PC-3 (cell line): ENCODE measurements around the gene LOXHD1. TPM values are rescaled to one million over a fixed set of nuclear protein-coding genes. Genes with fewer than 3 reads are reported as not detected.

Experiments used
- ATAC-seq: fragments of 200-7000 bp; cut with Tn5 transposase; 2 replicates; pipeline ENCODE4 v1.9.1; 2020; ENCODE audit warnings: mild to moderate bottlenecking, moderate library complexity
- Bru-seq: library from RNA; stranded (reverse); fragments of 400-500 nt; gene quantifications from one replicate; lab custom pipeline; 2021; lab: Mats Ljungman, UMichigan
- BruChase-seq, 2 experiments: library from RNA; stranded (reverse); fragments of 400-500 nt; gene quantifications; one replicate each; lab custom pipeline; 2021; lab: Mats Ljungman, UMichigan
- BruUV-seq: library from RNA; stranded (reverse); fragments of 400-500 nt; replicated peaks from 2 replicates; lab custom pipeline; 2021; lab: Mats Ljungman, UMichigan
- CTCF ChIA-PET: fragments of 300-600 bp; sonication (Branson Sonifier 250); formaldehyde crosslinking; loops from one replicate; lab custom pipeline; 2022; ENCODE audit warnings: antibody characterized with exemption; lab: Charles Lee
- POLR2A ChIA-PET: fragments of 300-600 bp; sonication (Branson Sonifier 250); formaldehyde crosslinking; loops from one replicate; lab custom pipeline; 2022; ENCODE audit warnings: antibody characterized with exemption; ENCODE audit not compliant: unreplicated experiment; lab: Charles Lee
- DNase-seq: peaks from one replicate; pipeline ENCODE4 v3.0.0-alpha.2; 2015
- H2AFZ ChIP-seq: fragments of 300-600 bp; sonication (generic); 2 replicates; pipeline ENCODE4 v1.6.0; 2016; ENCODE audit warnings: antibody characterized with exemption, low read length
- H3F3A ChIP-seq: fragments of 300-600 bp; sonication (generic); one replicate; pipeline ENCODE4 v1.6.0; 2017; ENCODE audit warnings: antibody characterized with exemption, low read length, control low read depth, mild to moderate bottlenecking; ENCODE audit not compliant: unreplicated experiment
- H3K27ac ChIP-seq: fragments of 300-600 bp; sonication (generic); 2 replicates; pipeline ENCODE4 v1.5.1; 2016; ENCODE audit warnings: mild to moderate bottlenecking, low read length
- H3K27me3 ChIP-seq: fragments of 300-600 bp; sonication (generic); 2 replicates; pipeline ENCODE4 v1.6.1; 2016; ENCODE audit warnings: low read length, mixed read lengths
- H3K36me3 ChIP-seq: fragments of 300-600 bp; sonication (generic); 2 replicates; pipeline ENCODE4 v1.6.1; 2016; ENCODE audit warnings: low read depth, mixed run types, low read length, mixed read lengths
- H3K4me1 ChIP-seq: fragments of 300-600 bp; sonication (generic); 2 replicates; pipeline ENCODE4 v1.5.1; 2016; ENCODE audit warnings: low read length; ENCODE audit not compliant: insufficient read depth
- H3K4me2 ChIP-seq: fragments of 300-600 bp; sonication (generic); 2 replicates; pipeline ENCODE4 v1.6.0; 2016; ENCODE audit warnings: low read length
- H3K4me3 ChIP-seq: fragments of 300-600 bp; sonication (generic); 2 replicates; pipeline ENCODE4 v1.5.1; 2016; ENCODE audit warnings: mild to moderate bottlenecking, low read length, mixed read lengths
- H3K79me2 ChIP-seq: fragments of 300-600 bp; sonication (generic); 2 replicates; pipeline ENCODE4 v1.6.1; 2017; ENCODE audit warnings: low read length, mixed read lengths
- H3K9ac ChIP-seq: fragments of 300-600 bp; sonication (generic); 2 replicates; pipeline ENCODE4 v1.6.0; 2016; ENCODE audit warnings: mild to moderate bottlenecking, low read length
- H3K9me2 ChIP-seq: fragments of 300-600 bp; sonication (generic); replicated peaks from 2 replicates; pipeline ENCODE4 v1.6.1; 2016; ENCODE audit warnings: mixed run types, low read length, mixed read lengths
- H3K9me3 ChIP-seq: fragments of 300-600 bp; sonication (generic); 2 replicates; pipeline ENCODE4 v1.6.1; 2016; ENCODE audit warnings: low read length, mixed read lengths
- H4K20me1 ChIP-seq: fragments of 300-600 bp; sonication (generic); 2 replicates; pipeline ENCODE4 v1.6.1; 2016; ENCODE audit warnings: low read length, mixed read lengths
- EZH2 ChIP-seq: fragments of 300-600 bp; sonication (generic); IDR thresholded peaks from one replicate; pipeline ENCODE4 v1.6.1; 2017; ENCODE audit warnings: antibody characterized with exemption, mild to moderate bottlenecking, low read length; ENCODE audit not compliant: unreplicated experiment
- EZH2phosphoT487 ChIP-seq: fragments of 300-600 bp; sonication (generic); IDR thresholded peaks from 2 replicates; pipeline ENCODE4 v1.6.1; 2018; ENCODE audit warnings: mild to moderate bottlenecking, antibody characterized with exemption, low read length, borderline replicate concordance
- intact Hi-C: fragments of 100-400 bp; cut with micrococcal nuclease; formaldehyde crosslinking; loops from 2 replicates; pipeline ENCODE4 v1.9.0; 2023
- long read RNA-seq: library from polyadenylated mRNA; unstranded; transcript quantifications from one replicate; pipeline ENCODE4 v2.0.0, GENCODE V29; 2021; ENCODE audit not compliant: unreplicated experiment
- total RNA-seq: library from RNA; depleted of rRNA; stranded (reverse); fragments of >200 nt; gene quantifications from 2 replicates; pipeline ENCODE4 v1.2.3, GENCODE V29; 2014; rRNA removed
- TF ChIP-seq, protein P1 (sequence below): fragments of 300-600 bp; sonication (generic); conservative IDR thresholded peaks from 2 replicates; pipeline ENCODE4 v1.5.1; 2017; ENCODE audit warnings: antibody characterized with exemption, low read depth, mild to moderate bottlenecking, low read length

LOXHD1 gene, protein sequence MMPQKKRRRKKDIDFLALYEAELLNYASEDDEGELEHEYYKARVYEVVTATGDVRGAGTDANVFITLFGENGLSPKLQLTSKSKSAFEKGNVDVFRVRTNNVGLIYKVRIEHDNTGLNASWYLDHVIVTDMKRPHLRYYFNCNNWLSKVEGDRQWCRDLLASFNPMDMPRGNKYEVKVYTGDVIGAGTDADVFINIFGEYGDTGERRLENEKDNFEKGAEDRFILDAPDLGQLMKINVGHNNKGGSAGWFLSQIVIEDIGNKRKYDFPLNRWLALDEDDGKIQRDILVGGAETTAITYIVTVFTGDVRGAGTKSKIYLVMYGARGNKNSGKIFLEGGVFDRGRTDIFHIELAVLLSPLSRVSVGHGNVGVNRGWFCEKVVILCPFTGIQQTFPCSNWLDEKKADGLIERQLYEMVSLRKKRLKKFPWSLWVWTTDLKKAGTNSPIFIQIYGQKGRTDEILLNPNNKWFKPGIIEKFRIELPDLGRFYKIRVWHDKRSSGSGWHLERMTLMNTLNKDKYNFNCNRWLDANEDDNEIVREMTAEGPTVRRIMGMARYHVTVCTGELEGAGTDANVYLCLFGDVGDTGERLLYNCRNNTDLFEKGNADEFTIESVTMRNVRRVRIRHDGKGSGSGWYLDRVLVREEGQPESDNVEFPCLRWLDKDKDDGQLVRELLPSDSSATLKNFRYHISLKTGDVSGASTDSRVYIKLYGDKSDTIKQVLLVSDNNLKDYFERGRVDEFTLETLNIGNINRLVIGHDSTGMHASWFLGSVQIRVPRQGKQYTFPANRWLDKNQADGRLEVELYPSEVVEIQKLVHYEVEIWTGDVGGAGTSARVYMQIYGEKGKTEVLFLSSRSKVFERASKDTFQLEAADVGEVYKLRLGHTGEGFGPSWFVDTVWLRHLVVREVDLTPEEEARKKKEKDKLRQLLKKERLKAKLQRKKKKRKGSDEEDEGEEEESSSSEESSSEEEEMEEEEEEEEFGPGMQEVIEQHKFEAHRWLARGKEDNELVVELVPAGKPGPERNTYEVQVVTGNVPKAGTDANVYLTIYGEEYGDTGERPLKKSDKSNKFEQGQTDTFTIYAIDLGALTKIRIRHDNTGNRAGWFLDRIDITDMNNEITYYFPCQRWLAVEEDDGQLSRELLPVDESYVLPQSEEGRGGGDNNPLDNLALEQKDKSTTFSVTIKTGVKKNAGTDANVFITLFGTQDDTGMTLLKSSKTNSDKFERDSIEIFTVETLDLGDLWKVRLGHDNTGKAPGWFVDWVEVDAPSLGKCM (N-terminal part only)
- not detected in 2 replicates for total RNA-seq
- percentile 4 among the genes with signal in this experiment for Bru-seq, nascent RNA
- BruChase-seq, experiment 1, labeled RNA remaining after a 6-hour chase: percentile 3 among the genes with signal in this experiment
- BruChase-seq, experiment 2, labeled RNA remaining after a 2-hour chase: percentile 9 among the genes with signal in this experiment
- long read RNA-seq: 0 reads

DNA sequence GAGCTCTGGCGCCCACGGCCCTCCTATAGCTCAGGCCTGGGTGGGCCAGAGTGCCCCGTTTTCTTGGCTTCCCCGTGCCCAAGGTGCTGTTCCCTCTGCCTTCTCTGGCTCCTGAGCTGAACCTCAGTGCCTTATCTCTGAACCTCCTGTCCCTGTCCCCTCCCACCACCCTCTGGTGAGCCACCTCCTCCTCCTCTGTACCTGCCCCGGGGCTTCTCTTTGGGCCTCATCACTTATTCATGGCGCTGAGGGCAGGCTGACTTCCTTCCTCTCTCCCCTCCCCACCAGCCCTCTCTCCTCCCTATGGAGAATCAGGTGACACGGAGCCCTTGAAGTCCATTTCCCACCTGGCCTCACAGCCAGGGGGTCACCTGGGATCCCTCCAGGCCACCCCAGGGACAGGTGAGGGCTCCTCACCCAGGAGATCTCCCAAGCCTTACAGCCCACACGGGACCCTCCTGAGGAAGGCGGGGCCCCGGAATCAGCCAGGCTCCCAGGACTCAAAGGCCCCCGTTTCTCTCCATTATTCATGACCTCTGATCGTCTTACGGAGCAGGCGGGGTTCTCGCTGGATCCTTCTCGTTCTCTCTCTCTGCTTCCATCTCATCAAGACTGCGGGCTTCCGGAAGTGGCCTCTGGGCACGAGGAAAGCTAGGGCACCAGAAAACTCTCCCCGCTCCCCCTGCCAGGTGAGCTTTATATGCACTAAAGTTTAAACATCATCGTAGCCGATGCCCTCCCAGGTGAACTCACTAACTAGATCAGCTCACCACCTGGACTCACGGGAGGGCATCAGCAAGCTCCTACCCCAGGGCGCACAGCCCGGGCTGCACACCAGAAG, at the start of gene LOXHD1:
LOXHD1 (minus strand) TSS at position 106 of the 841 bp plus-strand sequence. CDS start 187 bp downstream, outside the sequence.
- ChIA-PET CTCF (interaction anchor here (0.7 to 1.3 kb wide), 5 partner anchors 34 to 583 kb away, joined by 3 to 12 read pairs (median 4); a partner anchor contains a TSS), POLR2A (no interaction called here)
- ATAC-seq: no peak
- no peak for DNase-seq
- no peaks in the 10 kb centered on the region for H3K36me3 ChIP-seq
- no peaks in the 10 kb centered on the region for H3F3A ChIP-seq
- H4K20me1 ChIP-seq: no peaks in the 10 kb centered on the region
- BruUV-seq: no TSS peak
- H3K79me2 ChIP-seq: no peaks in the 10 kb centered on the region
- H3K27me3 ChIP-seq: no peaks in the 10 kb centered on the region
- H3K4me3 ChIP-seq: no peak within 1 kb of the TSS
- TF ChIP-seq EZH2phosphoT487 (no peak), EZH2 (no peak)
- TF ChIP-seq, protein P1, sequence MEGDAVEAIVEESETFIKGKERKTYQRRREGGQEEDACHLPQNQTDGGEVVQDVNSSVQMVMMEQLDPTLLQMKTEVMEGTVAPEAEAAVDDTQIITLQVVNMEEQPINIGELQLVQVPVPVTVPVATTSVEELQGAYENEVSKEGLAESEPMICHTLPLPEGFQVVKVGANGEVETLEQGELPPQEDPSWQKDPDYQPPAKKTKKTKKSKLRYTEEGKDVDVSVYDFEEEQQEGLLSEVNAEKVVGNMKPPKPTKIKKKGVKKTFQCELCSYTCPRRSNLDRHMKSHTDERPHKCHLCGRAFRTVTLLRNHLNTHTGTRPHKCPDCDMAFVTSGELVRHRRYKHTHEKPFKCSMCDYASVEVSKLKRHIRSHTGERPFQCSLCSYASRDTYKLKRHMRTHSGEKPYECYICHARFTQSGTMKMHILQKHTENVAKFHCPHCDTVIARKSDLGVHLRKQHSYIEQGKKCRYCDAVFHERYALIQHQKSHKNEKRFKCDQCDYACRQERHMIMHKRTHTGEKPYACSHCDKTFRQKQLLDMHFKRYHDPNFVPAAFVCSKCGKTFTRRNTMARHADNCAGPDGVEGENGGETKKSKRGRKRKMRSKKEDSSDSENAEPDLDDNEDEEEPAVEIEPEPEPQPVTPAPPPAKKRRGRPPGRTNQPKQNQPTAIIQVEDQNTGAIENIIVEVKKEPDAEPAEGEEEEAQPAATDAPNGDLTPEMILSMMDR: no peak
- H3K9me3 ChIP-seq: no peaks in the 10 kb centered on the region
- no peak within 1 kb of the TSS for H3K27ac ChIP-seq
- no peak within 1 kb of the TSS for H3K4me2 ChIP-seq
- H2AFZ ChIP-seq: no peak within 1 kb of the TSS
- H3K9ac ChIP-seq: no peak within 1 kb of the TSS
- no peaks in the 10 kb centered on the region for H3K4me1 ChIP-seq
- H3K9me2 ChIP-seq: no peaks in the 10 kb centered on the region
- intact Hi-C loops: loop anchor here (10.0 kb wide), 1 partner anchor 483 kb away; a partner anchor contains a TSS

DNA sequence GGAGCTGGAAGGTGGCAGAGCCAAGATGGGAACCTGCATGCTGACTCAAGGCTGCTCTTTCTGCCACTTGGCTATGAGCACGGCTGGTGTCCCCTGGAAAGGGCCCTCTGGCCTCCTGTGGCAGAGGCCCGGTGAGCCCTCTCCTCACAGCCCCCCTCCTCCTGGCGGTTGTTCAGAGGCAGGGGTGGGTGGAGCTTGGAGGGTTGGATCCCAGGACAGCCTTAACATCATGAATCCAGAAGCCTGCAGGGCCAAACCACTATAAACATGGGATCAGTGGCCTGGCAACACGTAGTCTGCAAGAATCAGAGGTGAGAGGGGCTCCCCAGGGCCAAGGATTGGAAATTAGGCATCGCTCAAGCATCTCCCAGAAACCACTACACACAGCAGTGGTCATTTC, 48.5 kb upstream of the LOXHD1 start:
- BruUV-seq: no TSS peak
- no peak overlapping the region for H3K27ac ChIP-seq
- H3K79me2 ChIP-seq: no peaks in the 10 kb centered on the region
- H3F3A ChIP-seq: no peaks in the 10 kb centered on the region
- H3K4me3 ChIP-seq: no peak overlapping the region
- DNase-seq (no peak), ATAC-seq (no peak)
- H3K9me2 ChIP-seq: no peaks in the 10 kb centered on the region
- H3K9ac ChIP-seq: no peak overlapping the region
- no peaks in the 10 kb centered on the region for H3K36me3 ChIP-seq
- no peaks in the 10 kb centered on the region for H3K27me3 ChIP-seq
- H3K4me2 ChIP-seq: no peak overlapping the region
- no peak overlapping the region for H2AFZ ChIP-seq
- ChIA-PET CTCF (no interaction called here), POLR2A (no interaction called here)
- intact Hi-C loops: no loop called here
- no peaks in the 10 kb centered on the region for H4K20me1 ChIP-seq
- H3K9me3 ChIP-seq: no peaks in the 10 kb centered on the region
- peaks cover 7% of the 10 kb centered on the region; the same call in 1 of the 2 replicates for H3K4me1 ChIP-seq
- TF ChIP-seq EZH2phosphoT487 (no peak), EZH2 (no peak)
- TF ChIP-seq, protein P1: no peak
